AG10803 (cell line): ENCODE data around the gene CPT1C.

Source experiments
- DNase-seq: peaks from one replicate; pipeline ENCODE4 v3.0.0; 2010; ENCODE audit warnings: low read depth
- H3K4me3 ChIP-seq: 2 replicates; pipeline ENCODE4 v1.5.1; 2011; ENCODE audit warnings: mild to moderate bottlenecking, low read length, control low read depth
- TF ChIP-seq, protein P1 (sequence below): conservative IDR thresholded peaks from 2 replicates; pipeline ENCODE4 v1.5.1; 2011; ENCODE audit warnings: mild to moderate bottlenecking, low read length, control low read depth, inconsistent platforms

The CPT1C gene

DNA sequence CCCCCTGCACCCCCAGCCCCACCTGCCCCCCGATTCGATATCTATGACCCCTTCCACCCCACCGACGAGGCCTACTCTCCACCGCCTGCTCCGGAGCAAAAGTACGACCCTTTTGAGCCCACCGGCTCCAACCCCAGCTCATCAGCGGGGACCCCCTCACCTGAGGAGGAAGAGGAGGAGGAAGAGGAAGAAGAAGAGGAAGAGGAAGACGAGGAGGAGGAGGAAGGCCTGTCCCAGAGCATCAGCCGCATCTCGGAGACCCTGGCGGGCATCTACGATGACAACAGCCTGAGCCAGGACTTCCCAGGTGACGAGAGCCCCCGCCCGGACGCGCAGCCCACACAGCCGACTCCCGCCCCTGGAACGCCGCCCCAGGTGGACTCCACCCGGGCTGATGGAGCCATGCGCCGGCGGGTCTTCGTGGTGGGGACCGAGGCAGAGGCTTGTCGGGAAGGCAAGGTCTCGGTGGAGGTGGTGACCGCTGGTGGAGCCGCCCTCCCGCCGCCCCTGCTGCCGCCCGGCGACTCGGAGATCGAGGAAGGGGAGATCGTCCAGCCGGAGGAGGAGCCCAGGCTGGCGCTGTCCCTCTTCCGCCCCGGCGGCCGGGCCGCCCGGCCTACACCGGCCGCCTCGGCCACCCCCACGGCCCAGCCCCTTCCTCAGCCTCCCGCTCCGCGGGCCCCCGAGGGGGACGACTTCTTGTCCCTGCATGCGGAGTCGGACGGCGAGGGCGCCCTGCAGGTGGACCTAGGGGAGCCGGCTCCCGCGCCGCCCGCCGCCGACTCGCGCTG lies 39.7 kb upstream of the CPT1C start:
- no peak for DNase-seq
- no peak overlapping the region for H3K4me3 ChIP-seq
- TF ChIP-seq, protein P1, sequence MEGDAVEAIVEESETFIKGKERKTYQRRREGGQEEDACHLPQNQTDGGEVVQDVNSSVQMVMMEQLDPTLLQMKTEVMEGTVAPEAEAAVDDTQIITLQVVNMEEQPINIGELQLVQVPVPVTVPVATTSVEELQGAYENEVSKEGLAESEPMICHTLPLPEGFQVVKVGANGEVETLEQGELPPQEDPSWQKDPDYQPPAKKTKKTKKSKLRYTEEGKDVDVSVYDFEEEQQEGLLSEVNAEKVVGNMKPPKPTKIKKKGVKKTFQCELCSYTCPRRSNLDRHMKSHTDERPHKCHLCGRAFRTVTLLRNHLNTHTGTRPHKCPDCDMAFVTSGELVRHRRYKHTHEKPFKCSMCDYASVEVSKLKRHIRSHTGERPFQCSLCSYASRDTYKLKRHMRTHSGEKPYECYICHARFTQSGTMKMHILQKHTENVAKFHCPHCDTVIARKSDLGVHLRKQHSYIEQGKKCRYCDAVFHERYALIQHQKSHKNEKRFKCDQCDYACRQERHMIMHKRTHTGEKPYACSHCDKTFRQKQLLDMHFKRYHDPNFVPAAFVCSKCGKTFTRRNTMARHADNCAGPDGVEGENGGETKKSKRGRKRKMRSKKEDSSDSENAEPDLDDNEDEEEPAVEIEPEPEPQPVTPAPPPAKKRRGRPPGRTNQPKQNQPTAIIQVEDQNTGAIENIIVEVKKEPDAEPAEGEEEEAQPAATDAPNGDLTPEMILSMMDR = no peak

DNA sequence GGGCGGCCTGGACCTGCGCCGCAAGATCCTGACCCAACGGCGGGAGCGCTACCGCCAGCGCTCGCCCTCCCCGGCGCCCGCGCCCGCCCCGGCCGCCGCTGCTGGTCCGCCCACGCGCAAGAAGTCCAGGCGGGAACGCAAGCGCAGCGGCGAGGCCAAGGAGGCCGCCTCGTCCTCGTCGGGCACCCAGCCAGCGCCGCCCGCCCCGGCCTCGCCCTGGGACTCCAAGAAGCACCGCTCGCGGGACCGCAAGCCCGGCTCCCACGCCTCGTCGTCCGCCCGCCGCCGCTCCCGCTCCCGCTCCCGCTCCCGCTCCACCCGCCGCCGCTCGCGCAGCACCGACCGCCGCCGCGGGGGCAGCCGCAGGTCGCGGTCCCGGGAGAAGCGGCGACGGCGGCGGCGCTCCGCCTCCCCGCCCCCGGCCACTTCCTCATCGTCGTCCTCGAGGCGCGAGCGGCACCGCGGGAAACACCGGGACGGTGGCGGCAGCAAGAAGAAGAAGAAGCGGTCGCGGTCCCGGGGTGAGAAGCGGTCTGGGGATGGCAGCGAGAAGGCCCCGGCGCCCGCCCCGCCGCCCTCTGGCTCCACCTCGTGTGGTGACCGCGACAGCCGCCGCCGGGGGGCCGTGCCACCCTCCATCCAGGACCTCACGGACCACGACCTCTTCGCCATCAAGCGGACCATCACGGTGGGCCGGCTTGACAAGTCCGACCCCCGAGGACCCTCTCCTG lies 38.9 kb upstream of the CPT1C start:
- H3K4me3 ChIP-seq = no peak overlapping the region
- DNase-seq = no peak
- TF ChIP-seq, protein P1 = no peak

DNA sequence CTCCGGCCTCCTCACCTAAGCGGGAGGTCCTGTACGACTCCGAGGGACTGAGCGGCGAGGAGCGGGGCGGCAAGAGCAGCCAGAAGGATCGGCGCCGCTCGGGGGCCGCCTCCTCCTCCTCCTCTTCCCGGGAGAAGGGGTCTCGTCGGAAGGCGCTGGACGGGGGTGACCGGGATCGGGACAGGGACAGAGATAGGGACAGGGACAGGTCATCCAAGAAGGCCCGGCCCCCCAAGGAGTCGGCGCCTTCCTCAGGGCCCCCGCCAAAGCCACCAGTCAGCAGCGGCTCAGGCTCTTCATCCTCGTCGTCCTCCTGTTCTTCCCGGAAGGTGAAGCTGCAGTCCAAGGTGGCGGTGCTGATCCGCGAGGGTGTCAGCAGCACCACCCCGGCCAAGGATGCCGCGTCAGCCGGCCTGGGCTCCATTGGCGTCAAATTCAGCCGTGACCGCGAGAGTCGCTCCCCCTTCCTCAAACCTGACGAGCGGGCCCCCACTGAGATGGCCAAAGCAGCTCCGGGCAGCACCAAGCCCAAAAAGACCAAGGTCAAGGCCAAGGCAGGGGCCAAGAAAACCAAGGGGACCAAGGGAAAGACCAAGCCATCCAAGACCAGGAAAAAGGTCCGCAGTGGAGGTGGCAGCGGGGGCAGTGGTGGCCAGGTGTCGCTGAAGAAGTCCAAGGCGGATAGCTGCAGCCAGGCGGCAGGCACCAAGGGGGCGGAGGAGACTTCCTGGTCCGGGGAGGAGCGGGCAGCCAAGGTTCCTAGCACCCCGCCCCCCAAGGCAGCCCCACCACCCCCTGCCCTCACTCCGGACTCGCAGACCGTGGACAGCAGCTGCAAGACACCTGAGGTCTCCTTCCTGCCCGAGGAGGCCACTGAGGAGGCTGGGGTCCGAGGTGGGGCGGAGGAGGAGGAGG lies 38.1 kb upstream of the CPT1C start:
- no peak overlapping the region for H3K4me3 ChIP-seq
- DNase-seq = no peak
- TF ChIP-seq, protein P1 = no peak

DNA sequence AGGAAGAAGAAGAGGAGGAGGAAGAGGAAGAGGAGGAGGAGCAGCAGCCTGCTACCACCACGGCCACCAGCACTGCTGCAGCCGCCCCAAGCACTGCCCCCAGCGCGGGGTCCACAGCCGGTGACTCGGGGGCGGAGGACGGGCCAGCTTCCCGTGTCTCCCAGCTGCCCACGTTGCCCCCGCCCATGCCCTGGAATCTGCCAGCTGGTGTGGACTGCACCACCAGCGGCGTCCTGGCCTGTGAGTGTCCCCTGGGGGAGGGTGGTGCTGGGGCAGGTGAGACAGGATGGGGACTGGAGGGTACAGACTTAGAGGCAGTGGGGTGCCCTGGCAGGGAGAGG lies 37.5 kb upstream of the CPT1C start:
- TF ChIP-seq, protein P1 = no peak
- no peak for DNase-seq
- H3K4me3 ChIP-seq = no peak overlapping the region

DNA sequence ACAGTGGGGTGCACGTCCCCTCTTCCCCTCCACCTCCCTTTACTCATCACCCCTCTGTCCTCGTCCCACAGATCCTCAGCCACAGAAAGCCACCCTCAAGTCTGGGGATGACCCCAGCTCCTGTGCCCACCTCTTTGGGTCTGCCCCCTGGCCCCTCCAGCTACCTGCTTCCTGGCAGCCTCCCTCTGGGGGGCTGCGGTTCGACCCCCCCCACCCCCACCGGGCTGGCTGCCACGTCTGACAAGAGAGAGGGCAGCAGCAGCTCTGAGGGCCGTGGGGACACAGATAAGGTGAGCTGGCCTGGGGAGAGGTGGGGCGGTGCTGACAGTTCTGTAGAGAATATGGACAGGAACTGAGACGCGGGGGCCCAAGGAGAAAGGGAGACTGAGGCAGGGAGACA lies 36.3 kb upstream of the CPT1C start:
- DNase-seq = no peak
- TF ChIP-seq, protein P1 = no peak
- no peak overlapping the region for H3K4me3 ChIP-seq

DNA sequence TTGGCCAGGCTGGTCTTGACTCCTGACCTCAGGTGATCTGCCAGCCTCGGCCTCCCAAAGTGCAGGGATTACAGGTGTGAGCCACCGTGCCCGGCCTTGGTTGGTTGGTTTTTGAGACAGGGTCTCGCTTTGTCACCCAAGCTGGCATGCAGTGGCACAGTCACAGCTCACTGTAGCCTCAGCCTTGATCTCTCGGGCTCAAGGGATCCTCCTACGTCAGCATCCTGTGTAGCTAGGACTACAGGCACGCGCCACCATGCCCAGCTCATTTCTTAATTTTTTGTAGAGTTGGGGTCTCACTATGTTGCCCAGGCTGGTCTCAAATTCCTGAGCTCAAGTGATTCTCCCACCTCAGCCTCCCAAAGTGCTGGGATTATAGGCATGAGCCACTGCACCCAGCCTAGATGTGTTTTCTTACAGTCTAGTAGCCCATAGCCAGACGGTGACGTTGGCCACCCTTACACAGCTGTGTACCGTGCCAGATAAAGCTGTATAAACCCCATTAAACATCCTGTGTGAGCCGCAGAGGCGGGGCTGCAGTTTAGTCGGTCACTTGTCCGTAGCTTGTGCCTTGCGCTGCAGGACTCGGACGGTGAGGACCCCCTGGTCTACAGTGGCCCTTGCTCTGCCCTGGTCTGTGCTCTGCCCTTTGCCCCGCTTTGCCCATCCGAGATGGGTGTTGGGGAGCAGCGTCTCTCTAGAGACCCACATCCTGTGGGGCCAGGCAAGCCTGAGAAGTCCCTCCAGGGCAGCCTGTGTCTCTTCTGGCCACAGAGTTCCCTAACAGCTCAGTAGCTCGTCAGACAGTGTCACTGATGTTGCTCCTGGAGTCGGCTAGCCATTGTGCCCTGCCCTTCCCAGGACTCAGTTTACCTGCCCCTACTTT lies 35.1 kb upstream of the CPT1C start:
- no peak overlapping the region for H3K4me3 ChIP-seq
- no peak for DNase-seq
- TF ChIP-seq, protein P1 = no peak
